H1 (cell line): Measurements from ENCODE around the gene AMN. TPM values are rescaled to one million over a fixed set of nuclear protein-coding genes. Genes with fewer than 3 reads are reported as not detected.

ENCODE experiments used
- CTCF ChIA-PET: fragments of 300-600 bp; sonication (Branson Sonifier 250); formaldehyde crosslinking; loops from one replicate; lab custom pipeline; 2021; ENCODE audit not compliant: partially characterized antibody; lab: Charles Lee
- POLR2A ChIA-PET: fragments of 300-600 bp; sonication (Branson Sonifier 250); formaldehyde crosslinking; loops from one replicate; lab custom pipeline; 2021; ENCODE audit warnings: inconsistent platforms; ENCODE audit not compliant: partially characterized antibody; lab: Charles Lee
- DNase-seq, 2 experiments: peaks; one replicate each; pipeline versions ENCODE4 v3.0.0 to v3.0.0-alpha.2; 2010 to 2022; ENCODE audit warnings: low spot score in 2 of 2, low read depth in 1 of 2, mixed read lengths in 1 of 2
- FAIRE-seq: peaks from 2 replicates; lab custom pipeline; 2011; peaks lifted over from hg19 to GRCh38; lab: Jason Lieb, UNC
- H2AFZ ChIP-seq: 2 replicates; pipeline ENCODE4 v1.8.1; 2012; ENCODE audit warnings: low read length, inconsistent platforms
- H2AK5ac ChIP-seq: 2 replicates; pipeline ENCODE4 v1.6.1; 2013; ENCODE audit warnings: low read depth, low read length
- H2BK120ac ChIP-seq: replicated peaks from 2 replicates; pipeline ENCODE3; 2013; ENCODE audit warnings: low read depth, low read length, inconsistent platforms
- H2BK12ac ChIP-seq: 2 replicates; pipeline ENCODE4 v1.6.1; 2013; ENCODE audit warnings: low read depth, low read length
- H2BK15ac ChIP-seq: 2 replicates; pipeline ENCODE4 v1.6.1; 2013; ENCODE audit warnings: low read length
- H2BK20ac ChIP-seq: 2 replicates; pipeline ENCODE4 v1.6.1; 2013; ENCODE audit warnings: low read length
- H2BK5ac ChIP-seq: 2 replicates; pipeline ENCODE4 v1.6.1; 2013; ENCODE audit warnings: low read depth, low read length
- H3K14ac ChIP-seq: 2 replicates; pipeline ENCODE4 v1.6.1; 2013; ENCODE audit warnings: inconsistent platforms; ENCODE audit not compliant: insufficient read length
- H3K18ac ChIP-seq: 2 replicates; pipeline ENCODE4 v1.6.1; 2013; ENCODE audit warnings: low read length; ENCODE audit errors: extremely low read depth
- H3K23ac ChIP-seq: 2 replicates; pipeline ENCODE4 v1.6.1; 2013; ENCODE audit warnings: inconsistent platforms; ENCODE audit not compliant: insufficient read length
- H3K23me2 ChIP-seq: 2 replicates; pipeline ENCODE4 v1.6.1; 2013; ENCODE audit warnings: low read depth, low read length
- H3K27ac ChIP-seq: 2 replicates; pipeline ENCODE4 v1.6.1; 2011; ENCODE audit warnings: low read depth, low read length, inconsistent platforms
- H3K27me3 ChIP-seq, 4 experiments: replicated peaks in 1 of 4; 1 replicate in 1 of 4; 2 replicates in 3 of 4; pipeline versions ENCODE4 v1.6.1 to v1.8.1; 2011 to 2013; ENCODE audit warnings: low read length in 3 of 4, mild to moderate bottlenecking in 3 of 4, inconsistent platforms in 2 of 4, mixed read lengths in 2 of 4, moderate library complexity in 1 of 4; ENCODE audit not compliant: control insufficient read depth in 3 of 4, insufficient read depth in 3 of 4; ENCODE audit errors: extremely low read depth in 1 of 4
- H3K36me3 ChIP-seq, 4 experiments: 2 replicates each; pipeline versions ENCODE4 v1.6.1 to v1.8.1; 2011 to 2013; ENCODE audit warnings: mild to moderate bottlenecking in 4 of 4, low read length in 3 of 4, moderate library complexity in 2 of 4, control low read depth in 1 of 4, inconsistent platforms in 1 of 4; ENCODE audit not compliant: insufficient read depth in 4 of 4, control insufficient read depth in 2 of 4
- H3K4ac ChIP-seq: replicated peaks from 2 replicates; pipeline ENCODE3; 2013; ENCODE audit warnings: low read length, low read depth, mixed read lengths, inconsistent platforms; ENCODE audit not compliant: insufficient read length
- H3K4me1 ChIP-seq, 4 experiments: replicated peaks in 1 of 4; 1 replicate in 1 of 4; 2 replicates in 3 of 4; pipeline versions ENCODE4 v1.6.1 to v1.8.1; 2011 to 2013; ENCODE audit warnings: low read length in 3 of 4, inconsistent platforms in 2 of 4, mixed read lengths in 1 of 4; ENCODE audit not compliant: insufficient read depth in 4 of 4, control insufficient read depth in 3 of 4
- H3K4me2 ChIP-seq, 2 experiments: 2 replicates each; pipeline versions ENCODE4 v1.6.1 to v1.8.1; 2011 to 2013; ENCODE audit warnings: low read depth in 2 of 2, low read length in 2 of 2, control low read depth in 1 of 2, inconsistent platforms in 1 of 2, mild to moderate bottlenecking in 1 of 2; ENCODE audit not compliant: insufficient read depth in 1 of 2
- H3K4me3 ChIP-seq, 4 experiments: fragments of 200-600, 300-600 bp in 1 of 4; sonication (generic), shearing (Covaris generic), sonication (Bioruptor Twin) in 1 of 4; 2 replicates each; pipeline versions ENCODE4 v1.5.1 to v1.8.1; 2011 to 2016; ENCODE audit warnings: low read length in 4 of 4, low read depth in 3 of 4, control low read depth in 2 of 4, inconsistent platforms in 2 of 4, mild to moderate bottlenecking in 2 of 4, mixed read lengths in 1 of 4, moderate library complexity in 1 of 4; ENCODE audit not compliant: insufficient read depth in 2 of 4; ENCODE audit errors: extremely low read depth in 1 of 4
- H3K56ac ChIP-seq: replicated peaks from 2 replicates; pipeline ENCODE3; 2013; ENCODE audit warnings: low read depth, mild to moderate bottlenecking, mixed read lengths, low read length, inconsistent platforms; ENCODE audit not compliant: insufficient read length
- H3K79me1 ChIP-seq: 2 replicates; pipeline ENCODE4 v1.6.1; 2013; ENCODE audit warnings: low read depth, low read length, control low read depth
- H3K79me2 ChIP-seq, 2 experiments: 2 replicates each; pipeline versions ENCODE4 v1.6.1 to v1.8.1; 2012 to 2013; ENCODE audit warnings: low read length in 2 of 2, mild to moderate bottlenecking in 2 of 2, inconsistent platforms in 1 of 2; ENCODE audit not compliant: insufficient read depth in 2 of 2, control insufficient read depth in 1 of 2
- H3K9ac ChIP-seq, 4 experiments: replicated peaks in 1 of 4; 1 replicate in 1 of 4; 2 replicates in 3 of 4; pipeline versions ENCODE4 v1.6.1 to v1.8.1; 2011 to 2013; ENCODE audit warnings: low read depth in 3 of 4, low read length in 3 of 4, control low read depth in 2 of 4, mild to moderate bottlenecking in 2 of 4, moderate library complexity in 2 of 4, inconsistent platforms in 1 of 4; ENCODE audit errors: extremely low read depth in 1 of 4
- H3K9me3 ChIP-seq, 2 experiments: 2 replicates each; pipeline versions ENCODE4 v1.6.1 to v1.8.1; 2012 to 2013; ENCODE audit warnings: mild to moderate bottlenecking in 2 of 2, moderate library complexity in 2 of 2, control low read depth in 1 of 2, inconsistent platforms in 1 of 2, low read depth in 1 of 2, low read length in 1 of 2, mixed read lengths in 1 of 2; ENCODE audit not compliant: insufficient read depth in 2 of 2
- H4K20me1 ChIP-seq, 2 experiments: replicated peaks in 1 of 2; 2 replicates each; pipeline versions ENCODE3 to v1.8.1; 2011 to 2013; ENCODE audit warnings: inconsistent platforms in 2 of 2, low read length in 2 of 2, mild to moderate bottlenecking in 1 of 2; ENCODE audit not compliant: insufficient read depth in 2 of 2, control insufficient read depth in 1 of 2
- H4K5ac ChIP-seq: 2 replicates; pipeline ENCODE4 v1.6.1; 2013; ENCODE audit warnings: low read length, low read depth, mixed read lengths, inconsistent platforms; ENCODE audit not compliant: insufficient read length
- H4K8ac ChIP-seq: 2 replicates; pipeline ENCODE4 v1.8.0; 2013; ENCODE audit warnings: mild to moderate bottlenecking, moderate library complexity, low read length, inconsistent platforms; ENCODE audit not compliant: insufficient read depth; ENCODE audit errors: extremely low read depth
- H4K91ac ChIP-seq: replicated peaks from 2 replicates; pipeline ENCODE3; 2013; ENCODE audit warnings: low read length, mixed read lengths, inconsistent platforms; ENCODE audit not compliant: insufficient read length
- ASH2L ChIP-seq: fragments of 200-600, 300-600 bp; sonication (generic); IDR thresholded peaks from one replicate; pipeline ENCODE4 v1.7.1; 2017; ENCODE audit warnings: low read length
- BRCA1 ChIP-seq: IDR thresholded peaks from 2 replicates; pipeline ENCODE4 v1.6.1; 2012; ENCODE audit warnings: low read depth, low read length, improper control_type of control experiment
- EGR1 ChIP-seq: IDR thresholded peaks from 2 replicates; pipeline ENCODE4 v1.6.1; 2011; ENCODE audit warnings: low read depth, low read length, borderline replicate concordance
- EZH2 ChIP-seq: fragments of 200-600 bp; sonication (generic); IDR thresholded peaks from 2 replicates; pipeline ENCODE4 v1.7.1; 2012; ENCODE audit warnings: low read depth, mild to moderate bottlenecking, moderate library complexity, low read length, inconsistent platforms; ENCODE audit not compliant: severe bottlenecking
- KDM1A ChIP-seq: fragments of 200-600, 300-600 bp; sonication (generic); IDR thresholded peaks from 2 replicates; pipeline ENCODE4 v1.7.1; 2016; ENCODE audit warnings: mild to moderate bottlenecking, low read length, borderline replicate concordance
- KDM4A ChIP-seq: IDR thresholded peaks from one replicate; pipeline ENCODE4 v1.7.1; 2012; ENCODE audit warnings: low read depth, mild to moderate bottlenecking, moderate library complexity, low read length, inconsistent platforms; ENCODE audit not compliant: severe bottlenecking
- NRF1 ChIP-seq: IDR thresholded peaks from 2 replicates; pipeline ENCODE4 v1.6.1; 2011; ENCODE audit warnings: mild to moderate bottlenecking, low read depth, low read length, improper control_type of control experiment
- POU5F1 ChIP-seq: IDR thresholded peaks from 2 replicates; pipeline ENCODE4 v1.6.1; 2011; ENCODE audit warnings: low read depth, mild to moderate bottlenecking, low read length, moderate library complexity
- RBBP5 ChIP-seq: IDR thresholded peaks from 2 replicates; pipeline ENCODE4 v1.7.1; 2012; ENCODE audit warnings: low read depth, mild to moderate bottlenecking, inconsistent platforms, low read length, moderate library complexity, borderline replicate concordance
- WGBS, 2 experiments: shearing (Covaris generic) in 1 of 2; methylation state at CpG; one replicate each; pipeline versions ENCODE4 v1.1.6 to v1.1.7; 2013 to 2015; ENCODE audit warnings: low lambda C conversion rate in 2 of 2, mixed read lengths in 2 of 2, inconsistent platforms in 1 of 2, low coverage in 1 of 2, missing lambda C conversion rate in 1 of 2; ENCODE audit not compliant: insufficient replicate concordance in 2 of 2, insufficient coverage in 1 of 2, insufficient read length in 1 of 2; ENCODE audit errors: extremely low coverage in 1 of 2, missing lambda C conversion rate in 1 of 2; 5-methylcytosine and 5-hydroxymethylcytosine counted together
- polyA plus RNA-seq, 7 experiments: library from polyadenylated mRNA; depleted of rRNA in 3 of 7; stranded (reverse) in 5 of 7; unstranded in 2 of 7; fragments of >200 nt in 5 of 7; fragments of 200-250 nt in 2 of 7; gene quantifications; 1 replicate in 5 of 7; 2 replicates in 1 of 7; 4 replicates in 1 of 7; pipeline versions ENCODE4 v1.2.1 to v1.2.3, GENCODE V29; 2011 to 2013; ENCODE audit warnings: missing spikeins in 2 of 7, mixed read lengths in 2 of 7
- total RNA-seq: library from RNA; stranded (reverse); fragmentation: NEBNext Ultra II Directional; extraction: Animal tissue kit (Norgen Biotek cat#: 25700); gene quantifications from 2 replicates; pipeline ENCODE4 v1.2.1, GENCODE V29; 2021
- TF ChIP-seq, protein P1 (sequence below), 3 experiments: IDR thresholded peaks; 1 replicate in 2 of 3; 2 replicates in 1 of 3; pipeline versions ENCODE4 v1.5.1 to v1.6.1; 2011; ENCODE audit warnings: low read length in 3 of 3, mild to moderate bottlenecking in 3 of 3, inconsistent platforms in 2 of 3, low read depth in 1 of 3, moderate library complexity in 1 of 3; ENCODE audit not compliant: insufficient read depth in 1 of 3; ENCODE audit errors: control extremely low read depth in 1 of 3

AMN gene
- total and polyA plus RNA-seq, 2 of the 8 experiments (the other 6 are each of a cell fraction or from before 2014, with no cell fraction given): 0.77 to 1.5 TPM

DNA sequence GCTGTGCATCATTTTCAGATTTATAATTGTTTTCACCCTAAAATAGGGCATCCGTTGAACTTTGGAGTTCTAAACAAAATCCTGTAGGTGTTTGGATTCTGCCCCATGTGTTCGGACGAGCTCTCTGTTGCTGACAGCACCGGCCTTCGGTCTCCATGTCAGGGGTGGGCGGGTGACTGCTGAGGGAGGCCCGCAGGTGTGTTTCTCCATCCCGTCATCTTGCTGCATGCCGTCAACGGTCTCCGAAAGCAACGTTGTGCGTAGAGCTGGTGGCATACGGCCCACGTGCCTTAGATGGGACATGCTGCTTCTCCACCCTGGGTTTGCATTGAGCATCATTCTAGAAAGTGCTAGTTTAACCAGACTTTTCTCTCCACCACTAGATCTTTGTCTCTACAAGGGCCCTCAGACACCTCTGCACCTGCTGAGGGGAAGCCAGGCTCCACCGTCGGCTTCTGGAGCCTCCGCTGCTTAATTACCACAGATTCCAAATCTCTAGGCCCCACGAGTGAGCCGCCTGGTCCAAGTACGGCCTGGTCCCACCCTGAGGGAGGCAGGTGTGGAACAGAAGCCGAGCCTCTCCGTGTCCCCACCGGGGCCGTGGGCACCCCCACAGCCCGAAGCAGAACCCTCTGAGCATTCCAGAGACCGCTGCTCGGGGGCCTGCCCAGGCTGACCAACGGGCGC is 15.7 kb upstream of the AMN start:
- 95% methylated on average over 30 of the region's 30 CpGs; no CpG with 5 or more reads in 1 of the 2 experiments for WGBS, 2 experiments
- H3K23me2 ChIP-seq: no peaks in the 10 kb centered on the region
- H2BK12ac ChIP-seq: no peak overlapping the region
- ChIA-PET POLR2A (interaction anchor here (0.6 kb wide), 1 partner anchor 353 kb away, joined by 4 read pairs; no protein-coding TSS in a partner anchor), CTCF (interaction anchor here (0.6 kb wide), 1 partner anchor 18 kb away, joined by 3 read pairs; no protein-coding TSS in a partner anchor)
- H3K79me2 ChIP-seq: no peaks in the 10 kb centered on the region
- no peak overlapping the region for H3K4me2 ChIP-seq
- no peak overlapping the region for H3K4me3 ChIP-seq
- no peak overlapping the region for H3K18ac ChIP-seq
- no peak overlapping the region for H4K5ac ChIP-seq
- peaks cover 3 to 15% of the 10 kb centered on the region in 2 experiments; a peak in 2 of 4 replicates for H3K9me3 ChIP-seq
- H2AFZ ChIP-seq: no peak overlapping the region
- no peak overlapping the region for H3K27ac ChIP-seq
- no peaks in the 10 kb centered on the region; a peak in 1 of 7 replicates for H3K4me1 ChIP-seq
- H2AK5ac ChIP-seq: no peak overlapping the region
- no peak overlapping the region for H3K14ac ChIP-seq
- peaks cover 0 to 21% (median 7%) of the 10 kb centered on the region in 4 experiments; a peak in 3 of 8 replicates for H3K36me3 ChIP-seq
- H4K8ac ChIP-seq: no peak overlapping the region
- H4K91ac ChIP-seq: no peak overlapping the region
- no peak overlapping the region for H3K9ac ChIP-seq
- H2BK15ac ChIP-seq: no peak overlapping the region
- no peaks in the 10 kb centered on the region for H3K27me3 ChIP-seq
- H2BK20ac ChIP-seq: no peak overlapping the region
- FAIRE-seq (no peak), DNase-seq (no peak)
- no peak overlapping the region for H2BK5ac ChIP-seq
- H4K20me1 ChIP-seq: no peaks in the 10 kb centered on the region
- H2BK120ac ChIP-seq: no peak overlapping the region
- H3K79me1 ChIP-seq: no peaks in the 10 kb centered on the region
- no peak overlapping the region for H3K23ac ChIP-seq
- H3K56ac ChIP-seq: no peak overlapping the region
- H3K4ac ChIP-seq: no peak overlapping the region
- TF ChIP-seq, protein P1, sequence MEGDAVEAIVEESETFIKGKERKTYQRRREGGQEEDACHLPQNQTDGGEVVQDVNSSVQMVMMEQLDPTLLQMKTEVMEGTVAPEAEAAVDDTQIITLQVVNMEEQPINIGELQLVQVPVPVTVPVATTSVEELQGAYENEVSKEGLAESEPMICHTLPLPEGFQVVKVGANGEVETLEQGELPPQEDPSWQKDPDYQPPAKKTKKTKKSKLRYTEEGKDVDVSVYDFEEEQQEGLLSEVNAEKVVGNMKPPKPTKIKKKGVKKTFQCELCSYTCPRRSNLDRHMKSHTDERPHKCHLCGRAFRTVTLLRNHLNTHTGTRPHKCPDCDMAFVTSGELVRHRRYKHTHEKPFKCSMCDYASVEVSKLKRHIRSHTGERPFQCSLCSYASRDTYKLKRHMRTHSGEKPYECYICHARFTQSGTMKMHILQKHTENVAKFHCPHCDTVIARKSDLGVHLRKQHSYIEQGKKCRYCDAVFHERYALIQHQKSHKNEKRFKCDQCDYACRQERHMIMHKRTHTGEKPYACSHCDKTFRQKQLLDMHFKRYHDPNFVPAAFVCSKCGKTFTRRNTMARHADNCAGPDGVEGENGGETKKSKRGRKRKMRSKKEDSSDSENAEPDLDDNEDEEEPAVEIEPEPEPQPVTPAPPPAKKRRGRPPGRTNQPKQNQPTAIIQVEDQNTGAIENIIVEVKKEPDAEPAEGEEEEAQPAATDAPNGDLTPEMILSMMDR (IDR thresholded peaks at IDR 0.05; ENCODE audit: control extremely low read depth in 1 of 3, insufficient read depth in 1 of 3, low read depth in 1 of 3, low read length in 3 of 3): no peak
- TF ChIP-seq EZH2 (no peak), KDM4A (no peak), POU5F1 (no peak), RBBP5 (no peak), ASH2L (no peak), BRCA1 (no peak), KDM1A (no peak), NRF1 (no peak), EGR1 (no peak)
